ACHN (cell line): Measurements from ENCODE around the gene FARSA.

Experiments
- DNase-seq: peaks from one replicate; pipeline ENCODE4 v3.0.0-alpha.2; 2015
- in situ Hi-C: cut with HindIII; loops from 2 replicates; pipeline ENCODE4 v1.10.0; 2017; ENCODE audit warnings: low sequenced_read_pairs, low pct_ligation_motif_present, low pct_unique_long_range_greater_than_20kb

Gene FARSA

GRCh38 chr19:12880551-12881171, 52.9 kb downstream of the FARSA start:
- DNase-seq, result no peak
- in situ Hi-C loops, result no loop called here

- DNase-seq, result no peak
- in situ Hi-C loops, result no loop called here
Measured at GRCh38 chr19:12875086-12875485, 58.4 kb downstream of the FARSA start.

GRCh38 chr19:12873891-12874745, 59.4 kb downstream of the FARSA start:
- DNase-seq, result no peak
- in situ Hi-C loops, result no loop called here

GRCh38 chr19:12872941-12873890, 60.3 kb downstream of the FARSA start:
- in situ Hi-C loops, result no loop called here
- DNase-seq, result peak; percentile 72
